NCI-H2107 treated with DMSO at 0.1 percent for 48 hours (cell line): ENCODE data around the gene AQP12B.

Experiments used
- DNase-seq: peaks from one replicate; lab custom pipeline; 2025; ENCODE audit not compliant: unreplicated experiment; lab: John Stamatoyannopoulos, UW

AQP12B gene

DNA sequence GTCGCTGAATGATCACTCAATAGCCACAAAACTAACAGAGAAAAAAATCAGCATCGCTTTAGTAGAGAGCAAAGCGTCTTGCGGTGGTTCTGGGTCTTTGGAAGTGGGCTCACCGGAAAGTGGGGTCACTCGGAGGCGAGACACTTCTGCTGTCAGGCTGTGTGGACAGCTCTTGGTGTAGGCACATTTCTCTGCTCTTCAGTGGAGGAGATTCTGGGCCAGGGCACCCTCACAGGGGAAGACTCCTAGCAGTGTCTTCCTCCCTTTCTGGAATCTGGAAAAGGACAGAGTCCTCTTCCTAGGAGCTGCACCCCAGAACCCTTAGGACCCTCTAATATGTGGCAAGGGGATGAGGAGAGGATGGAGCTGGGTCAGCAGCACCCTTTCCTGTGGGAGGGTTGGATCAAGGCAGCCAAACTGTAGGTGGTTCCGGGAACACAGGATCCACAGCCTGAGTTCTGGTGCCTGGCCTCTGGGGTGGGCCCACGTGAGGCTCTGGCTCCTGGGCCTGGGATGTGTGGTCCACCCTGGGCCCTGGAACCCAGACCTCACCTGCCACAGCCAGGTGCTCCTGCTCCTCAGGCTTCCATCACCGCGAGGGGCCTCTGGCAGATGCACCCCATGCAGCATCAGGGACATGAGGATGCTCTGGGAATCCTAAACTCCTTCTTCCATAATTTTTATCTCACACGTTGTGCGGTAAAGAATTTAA, 32.3 kb downstream of the AQP12B start:
- DNase-seq = no peak

- no peak for DNase-seq
These were observed 33.4 kb downstream of the AQP12B start for GRCh38 chr2:240649331-240649730.

DNA sequence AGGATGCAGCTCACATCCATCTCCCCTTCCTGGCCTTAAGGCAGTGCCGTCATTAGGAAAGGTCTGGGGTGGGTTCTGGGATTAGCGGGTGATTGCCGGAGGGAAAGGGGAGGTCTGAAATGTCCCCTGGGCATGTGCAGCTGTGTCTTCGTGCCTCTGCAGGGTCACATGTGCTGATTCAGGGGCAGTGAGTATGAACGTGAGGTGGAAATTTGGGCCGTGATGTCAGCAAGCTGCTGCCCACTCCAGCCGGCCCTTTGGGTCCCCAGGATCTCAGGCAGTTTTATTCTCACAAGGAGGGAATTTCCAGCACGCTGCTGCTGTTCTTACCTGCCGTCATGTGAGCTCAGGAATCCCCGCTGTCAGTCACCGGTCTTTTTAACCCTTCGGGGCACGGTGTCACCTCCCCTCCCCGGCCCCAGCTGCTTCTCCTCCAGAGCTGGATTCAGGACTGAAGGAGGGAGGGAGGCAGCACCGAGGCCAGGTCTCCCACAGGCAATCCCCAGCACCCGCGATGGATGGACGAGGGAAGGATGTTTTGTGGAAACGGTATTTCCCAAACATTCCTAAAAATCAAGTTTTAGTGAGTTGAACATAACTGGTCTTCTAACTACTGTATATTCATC, 33.9 kb downstream of the AQP12B start:
- no peak for DNase-seq

DNA sequence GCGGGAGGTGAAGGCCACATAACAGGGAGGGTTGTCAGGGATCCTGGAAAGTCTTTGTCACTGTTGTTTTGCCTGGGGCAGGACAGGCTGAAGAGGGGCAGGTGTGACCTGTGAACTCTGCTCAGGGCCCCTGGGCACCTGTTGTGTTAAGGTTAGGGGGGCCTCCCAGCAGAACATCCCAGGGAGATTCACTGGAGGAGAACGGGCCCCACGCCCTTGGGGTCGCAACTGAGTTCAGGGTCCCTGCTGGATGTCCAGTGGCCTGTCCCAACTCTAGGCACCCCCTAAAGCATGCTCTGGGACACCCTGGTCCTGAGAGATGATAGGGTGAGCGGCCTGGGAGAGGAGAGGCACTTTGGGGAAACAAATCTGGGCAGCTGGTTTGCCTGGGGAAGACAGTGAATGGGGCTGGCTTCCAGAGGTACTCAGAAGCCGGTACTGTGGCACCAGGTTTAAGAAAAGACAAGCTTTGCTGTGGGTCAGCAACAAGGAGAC, 34.5 kb downstream of the AQP12B start:
- DNase-seq = no peak

- DNase-seq = no peak
These were observed 35.1 kb downstream of the AQP12B start for GRCh38 chr2:240647503-240648154.

- no peak for DNase-seq
These were observed 35.7 kb downstream of the AQP12B start for GRCh38 chr2:240646900-240647502.

DNA sequence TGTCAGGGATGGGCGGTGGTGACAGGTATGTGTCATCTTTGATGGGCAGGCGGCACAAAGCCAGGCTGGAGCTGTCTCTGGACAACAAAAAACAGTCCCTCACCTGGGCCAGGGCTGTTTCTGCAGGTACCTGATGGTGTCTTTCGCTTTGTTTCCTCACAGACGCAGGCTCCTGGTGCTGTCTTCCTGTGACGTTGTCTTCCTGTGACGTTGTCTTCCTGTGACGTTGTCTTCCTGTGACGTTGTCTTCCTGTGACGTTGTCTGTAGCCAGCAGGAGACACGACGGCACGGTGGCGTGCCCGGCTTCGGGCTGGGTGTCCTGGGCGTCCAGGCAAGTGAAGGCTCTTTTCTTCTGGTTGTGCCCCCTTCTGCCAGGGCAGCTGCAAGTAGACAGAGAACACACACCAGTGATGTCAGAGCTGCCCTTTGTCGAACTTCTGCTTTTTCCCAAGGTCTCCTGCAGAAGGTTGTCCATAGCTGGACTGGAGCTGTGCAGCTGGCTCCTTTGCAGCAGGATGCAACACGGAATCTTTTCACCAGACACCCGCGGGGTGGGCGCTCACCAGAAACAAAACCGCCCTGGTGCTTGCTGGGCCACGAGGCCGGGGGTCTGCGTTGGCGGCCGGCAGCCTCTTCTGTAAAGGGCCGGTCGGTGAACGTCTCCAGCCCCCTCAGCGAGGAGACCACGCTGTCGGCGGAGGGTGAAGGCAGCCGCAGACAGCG, 36.3 kb downstream of the AQP12B start:
- DNase-seq = no peak

GRCh38 chr2:240645801-240646175, 36.9 kb downstream of the AQP12B start:
- DNase-seq = no peak

DNA sequence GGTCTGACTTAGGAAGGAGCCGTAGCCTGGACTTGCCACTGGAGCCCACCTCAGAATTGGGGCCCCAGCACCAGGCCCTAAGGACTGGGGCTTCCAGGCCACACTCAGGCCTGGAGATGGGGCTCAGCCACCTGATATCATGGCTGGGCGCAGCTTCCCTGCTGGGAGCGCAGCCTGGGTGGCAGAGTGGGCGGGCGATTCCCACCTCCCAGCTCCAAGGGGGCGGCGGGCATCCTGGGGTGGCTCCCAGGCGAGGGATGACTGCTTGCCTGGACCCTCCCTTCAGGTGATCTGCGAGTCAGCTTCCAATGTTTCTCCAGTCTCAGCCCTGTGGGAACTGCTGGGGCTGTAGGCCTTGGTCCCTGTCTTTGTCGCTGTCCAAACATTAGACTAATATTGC, 37.3 kb downstream of the AQP12B start:
- no peak for DNase-seq

DNA sequence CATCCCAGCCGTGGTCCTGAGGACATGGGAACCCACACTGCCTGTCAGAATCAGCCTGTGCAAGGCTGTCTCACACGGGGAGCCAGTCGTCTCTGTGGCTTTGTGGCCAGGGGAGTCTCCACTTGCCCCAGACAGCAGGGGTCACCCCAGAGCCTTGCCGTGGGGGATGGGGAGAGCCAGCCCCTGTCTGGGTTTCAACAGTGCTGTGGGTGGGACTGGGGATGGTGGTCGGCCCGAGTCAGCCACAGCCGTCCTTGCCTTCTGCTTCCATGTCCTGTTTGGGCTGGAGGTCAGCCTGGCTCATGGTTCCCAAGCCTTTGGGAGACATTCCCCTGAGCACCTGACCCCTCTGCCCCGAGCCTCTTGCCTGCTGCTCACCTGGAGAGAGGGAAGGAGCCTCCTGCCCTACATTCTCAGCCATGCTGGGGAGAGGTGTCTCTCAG, 37.8 kb downstream of the AQP12B start:
- no peak for DNase-seq

DNA sequence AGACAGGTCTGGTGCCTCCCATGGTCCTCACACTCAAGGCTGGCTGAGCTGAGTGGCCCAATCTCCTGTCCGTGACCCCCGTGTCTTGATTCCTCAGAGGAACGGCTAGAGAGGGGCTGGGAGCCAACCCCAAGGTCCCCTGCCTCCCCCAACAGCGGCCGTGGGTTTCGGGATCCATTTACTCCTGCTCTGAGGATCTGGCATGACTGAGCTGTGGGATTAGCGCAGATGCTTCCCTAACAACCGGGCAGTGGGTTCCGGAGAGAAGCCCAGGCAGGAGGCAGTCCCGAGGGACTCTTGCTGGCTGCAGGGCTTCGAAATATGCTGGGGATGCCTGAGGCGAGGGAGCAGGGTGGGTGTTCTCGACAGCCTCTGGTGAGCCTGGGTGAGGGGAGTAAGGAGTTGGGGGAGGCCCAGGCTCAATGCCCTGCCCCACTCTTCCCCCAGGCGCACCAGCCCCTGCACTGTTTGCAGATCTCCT, 38.5 kb downstream of the AQP12B start:
- DNase-seq = no peak

DNA sequence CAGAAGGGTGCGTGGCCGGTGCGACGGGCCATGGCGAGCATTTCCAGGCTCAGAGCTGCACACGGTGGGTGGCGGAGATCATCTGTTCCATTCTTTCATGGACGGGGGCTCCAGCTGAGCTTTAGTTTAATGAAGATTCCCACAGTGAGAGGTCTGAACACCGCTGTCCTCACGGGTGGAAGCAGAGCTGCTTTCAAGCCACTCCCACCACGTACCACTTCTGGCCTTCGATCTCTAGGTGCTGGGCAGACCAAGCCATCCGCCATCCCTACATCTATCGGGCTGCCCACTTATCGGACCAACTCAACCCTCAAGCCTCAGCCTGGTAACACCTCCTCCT, 38.9 kb downstream of the AQP12B start:
- DNase-seq = no peak

DNA sequence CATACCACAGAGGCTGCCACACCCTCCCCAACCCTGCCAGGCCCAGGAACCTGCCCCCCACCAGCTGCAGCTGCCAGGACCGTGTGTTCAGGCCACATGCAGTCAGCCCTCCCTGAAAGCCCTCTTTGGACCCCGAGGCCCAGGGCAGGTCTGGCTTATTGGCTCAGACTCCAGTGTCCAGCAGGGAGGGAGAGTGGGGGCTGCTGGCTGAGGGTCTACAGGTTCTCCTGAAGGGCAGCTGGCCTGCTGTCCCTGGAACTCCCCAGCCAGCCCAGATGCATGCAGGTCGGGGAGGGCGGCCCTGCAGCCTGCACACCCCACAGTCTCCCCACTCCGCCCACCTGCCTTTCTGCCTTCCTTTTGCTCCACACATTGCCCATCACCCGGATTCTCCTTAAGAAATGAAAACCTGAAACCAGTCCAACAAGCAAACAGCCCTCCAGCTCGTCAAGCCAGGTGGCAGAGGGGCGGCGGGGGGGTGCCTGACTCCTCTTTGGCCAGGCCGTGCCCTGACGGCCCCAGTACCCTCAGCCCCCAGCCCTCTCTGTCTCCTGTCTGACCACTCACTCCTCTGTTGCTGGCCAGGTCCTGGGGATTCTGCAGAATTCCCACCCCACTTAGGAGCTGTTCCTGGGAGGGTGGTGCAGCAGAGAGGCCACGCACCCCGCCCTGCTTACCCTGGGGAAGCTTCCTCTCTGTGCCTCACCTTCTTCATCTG, 39.4 kb downstream of the AQP12B start:
- no peak for DNase-seq

GRCh38 chr2:240642806-240643092, 39.9 kb downstream of the AQP12B start:
- no peak for DNase-seq

- DNase-seq = no peak
These were observed 40.5 kb downstream of the AQP12B start for GRCh38 chr2:240642061-240642805.

DNA sequence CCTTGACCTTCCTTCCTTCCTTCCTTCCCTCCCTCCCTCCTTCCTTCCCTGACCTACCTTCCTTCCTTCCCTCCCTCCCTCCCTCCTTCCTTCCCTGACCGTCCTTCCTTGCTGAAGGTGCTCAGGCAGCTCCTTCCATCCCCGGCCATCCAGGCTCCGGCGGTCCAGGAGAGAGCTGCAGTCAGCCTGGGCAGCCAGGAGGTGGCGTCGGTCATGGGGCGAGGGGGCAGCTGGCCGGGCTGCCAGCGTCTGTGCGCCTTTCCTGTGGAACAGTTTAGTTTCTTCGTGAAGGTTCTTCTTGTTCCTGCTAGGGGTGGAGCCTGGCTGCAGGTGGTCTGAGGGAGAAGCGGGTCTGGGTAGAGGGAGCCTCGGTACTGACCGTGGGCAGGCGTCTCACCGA, 41.7 kb downstream of the AQP12B start:
- DNase-seq = no peak

DNA sequence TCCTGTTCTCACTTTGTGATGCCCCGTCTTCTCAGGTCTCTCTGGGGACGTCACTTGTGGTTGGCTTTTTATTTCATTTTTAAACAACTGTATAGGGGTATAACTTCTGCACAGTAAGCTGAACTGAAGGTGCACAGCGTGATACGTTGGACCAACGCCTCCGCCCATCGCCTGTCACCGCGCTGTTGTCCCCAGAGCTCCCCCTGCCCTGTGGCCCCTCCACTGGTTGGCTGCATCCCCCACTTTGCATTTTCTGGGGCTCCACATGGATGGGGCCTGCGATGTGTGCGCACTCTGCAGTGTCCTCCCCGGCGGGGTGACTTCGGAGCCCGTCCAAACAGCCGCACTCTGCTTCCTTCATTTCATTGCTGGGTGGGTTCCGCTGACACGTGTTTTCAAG, 43.1 kb downstream of the AQP12B start:
- no peak for DNase-seq

DNA sequence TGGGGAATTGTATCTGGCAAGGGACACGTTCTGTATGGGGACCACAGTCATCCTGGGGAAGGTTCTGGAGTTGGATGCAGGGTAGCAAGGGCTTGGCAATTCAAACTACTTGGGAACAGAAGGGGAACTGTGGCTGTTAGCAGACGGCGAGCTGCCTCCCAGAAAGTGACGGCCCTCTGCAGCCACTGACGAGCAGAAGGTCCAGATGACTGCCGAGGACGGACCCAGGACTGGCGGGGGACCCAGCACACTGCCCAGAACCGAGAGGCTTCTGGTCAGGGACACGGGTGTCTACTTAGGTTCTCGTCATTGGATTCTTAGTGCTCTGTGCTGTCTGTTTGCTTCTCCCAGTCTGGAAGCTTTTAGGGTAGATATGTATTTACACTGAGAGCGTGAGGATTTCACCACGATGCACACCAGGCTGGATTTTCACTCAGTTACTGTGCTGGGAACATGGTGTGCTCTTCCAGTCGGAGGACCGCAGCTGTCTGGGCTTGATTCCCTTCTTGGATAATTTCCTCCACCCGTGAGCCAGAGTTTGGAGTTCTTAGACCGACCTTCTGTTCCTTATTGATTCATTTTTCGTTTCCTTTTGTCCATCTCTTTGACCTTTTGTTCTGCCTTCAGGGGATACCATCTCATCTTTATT, 44.0 kb downstream of the AQP12B start:
- no peak for DNase-seq

DNA sequence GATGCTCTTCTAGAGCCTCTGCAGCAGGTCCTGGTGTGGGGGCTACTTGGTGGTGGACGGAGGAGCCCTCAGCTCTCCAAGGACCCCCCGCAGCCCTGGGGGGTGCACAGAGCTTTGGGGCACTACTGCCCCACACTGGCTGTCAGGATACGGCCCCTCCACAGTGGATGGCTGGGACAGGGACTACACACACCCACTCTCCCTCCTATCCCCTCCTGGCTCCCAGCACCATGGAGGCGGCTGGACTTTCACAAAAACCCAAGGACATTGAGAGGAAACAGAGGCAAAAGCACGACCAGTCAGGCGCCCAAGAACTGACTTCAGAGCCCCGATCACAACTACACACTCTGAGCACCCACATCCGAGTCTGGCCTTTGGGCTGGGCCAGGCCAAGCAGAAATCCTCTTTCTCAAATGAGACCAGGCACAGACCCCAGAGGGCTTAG, 44.8 kb downstream of the AQP12B start:
- DNase-seq = no peak
